Measurements from ENCODE around the gene SLC37A3.
"Not testable (repeated sequence)": the region's sequence is repeated elsewhere in the genome, so short reads cannot be mapped to it uniquely, and the experiment has no call there.

Gene SLC37A3

DNA sequence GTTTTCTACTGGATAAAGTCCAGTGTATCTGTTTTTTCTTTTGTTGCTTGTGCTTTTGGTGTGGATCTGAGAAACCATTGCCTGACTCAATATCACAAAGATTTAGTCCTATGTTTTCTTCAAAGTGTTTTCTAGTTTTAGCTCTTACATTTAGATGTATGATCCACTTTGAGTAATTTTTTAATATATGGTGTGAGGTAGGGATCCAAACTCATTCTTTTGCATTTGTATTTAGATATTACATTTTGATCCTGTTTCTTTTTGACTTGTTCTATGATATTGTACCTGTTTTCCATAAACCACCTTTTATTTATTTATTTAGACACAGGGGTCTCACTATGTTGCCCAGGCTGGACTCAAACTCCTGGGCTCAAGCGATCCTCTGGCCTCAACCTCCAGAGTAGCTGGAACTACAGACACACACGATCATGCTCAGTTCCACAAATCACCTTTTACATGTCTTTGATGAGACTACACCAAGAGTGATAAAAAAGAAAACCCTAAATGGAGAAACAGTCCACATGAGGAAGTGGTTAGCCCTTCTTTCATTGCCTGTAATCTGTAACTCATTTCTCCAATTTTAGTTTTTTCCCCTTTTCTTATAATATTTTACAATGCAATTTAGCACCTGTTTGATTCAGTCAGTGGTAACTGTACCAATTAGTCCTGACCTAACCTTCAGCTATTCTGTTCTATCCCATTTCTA is 86.0 kb downstream of the SLC37A3 start:
- no peak for DNase-seq (ENCODE audit: low read depth)

DNA sequence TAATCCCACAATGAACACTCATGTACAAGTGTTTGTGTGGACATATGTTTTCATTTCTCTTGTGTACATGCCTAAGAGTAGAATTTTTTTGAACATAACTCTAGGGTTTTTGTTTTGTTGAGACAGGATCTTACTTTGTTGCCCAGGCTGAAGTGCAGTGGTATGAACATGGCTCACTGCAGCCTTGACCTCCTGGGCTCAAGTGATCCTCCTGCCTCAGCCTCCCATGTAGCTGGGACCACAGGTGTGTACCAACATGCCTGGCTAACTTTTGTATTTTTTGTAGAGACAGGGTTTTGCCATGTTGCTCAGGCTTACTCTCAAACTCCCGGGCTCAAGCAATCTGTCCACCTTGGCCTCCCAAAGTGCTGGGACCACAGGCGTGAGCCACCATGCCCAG is 87.2 kb downstream of the SLC37A3 start:
- DNase-seq (ENCODE audit: low read depth): not testable (repeated sequence)

DNA sequence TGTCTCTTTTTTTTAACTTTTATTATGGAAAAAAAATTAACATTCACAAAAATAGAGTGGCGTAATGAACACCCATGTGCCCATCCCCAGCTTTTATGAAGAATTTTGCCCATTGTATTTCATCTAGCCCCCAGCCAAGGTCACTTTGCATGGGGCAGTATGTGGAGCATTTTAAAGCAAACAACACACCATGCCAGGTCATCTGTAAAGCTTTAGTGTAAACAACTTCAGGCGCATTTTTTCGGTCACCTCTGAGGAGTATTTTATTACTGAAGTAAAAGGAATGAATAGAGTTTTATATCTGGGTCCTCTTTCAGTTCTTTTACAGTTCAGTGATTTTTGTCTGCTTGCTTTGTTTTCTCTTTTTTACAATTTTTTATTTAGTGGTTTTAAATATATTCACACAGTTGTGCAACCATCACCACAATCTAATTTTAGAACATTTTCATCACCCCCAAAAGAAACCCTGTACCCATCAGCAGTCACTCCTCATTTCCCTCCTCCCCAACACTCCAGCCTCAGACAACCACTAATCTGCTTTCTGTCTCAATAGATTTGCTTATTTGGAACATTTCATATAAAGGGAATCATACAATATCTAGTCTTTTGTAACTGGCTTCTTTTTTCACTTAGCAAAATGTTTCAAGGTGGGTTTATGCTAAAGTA is 87.9 kb downstream of the SLC37A3 start:
- DNase-seq (ENCODE audit: low read depth): no peak

DNA sequence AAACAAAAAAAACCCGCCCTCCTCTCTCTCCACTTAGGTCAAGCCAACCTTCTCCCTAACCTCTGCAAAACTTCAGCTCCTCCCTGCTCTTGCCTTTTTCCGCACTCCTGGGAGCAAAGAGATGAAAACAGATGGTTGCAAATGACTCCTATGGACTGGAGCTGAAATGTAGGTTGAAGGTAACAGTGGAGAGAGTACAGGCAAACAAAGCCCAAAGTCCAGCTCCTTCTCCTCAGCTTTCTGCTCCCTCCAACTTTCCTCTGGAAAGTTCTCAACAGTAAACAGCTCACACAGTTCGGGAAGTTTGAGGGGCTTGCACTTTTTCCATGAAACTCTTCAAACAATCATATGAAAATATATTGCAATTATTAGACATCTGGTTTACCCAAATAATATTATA is 90.3 kb downstream of the SLC37A3 start:
- DNase-seq (ENCODE audit: low read depth): no peak

DNA sequence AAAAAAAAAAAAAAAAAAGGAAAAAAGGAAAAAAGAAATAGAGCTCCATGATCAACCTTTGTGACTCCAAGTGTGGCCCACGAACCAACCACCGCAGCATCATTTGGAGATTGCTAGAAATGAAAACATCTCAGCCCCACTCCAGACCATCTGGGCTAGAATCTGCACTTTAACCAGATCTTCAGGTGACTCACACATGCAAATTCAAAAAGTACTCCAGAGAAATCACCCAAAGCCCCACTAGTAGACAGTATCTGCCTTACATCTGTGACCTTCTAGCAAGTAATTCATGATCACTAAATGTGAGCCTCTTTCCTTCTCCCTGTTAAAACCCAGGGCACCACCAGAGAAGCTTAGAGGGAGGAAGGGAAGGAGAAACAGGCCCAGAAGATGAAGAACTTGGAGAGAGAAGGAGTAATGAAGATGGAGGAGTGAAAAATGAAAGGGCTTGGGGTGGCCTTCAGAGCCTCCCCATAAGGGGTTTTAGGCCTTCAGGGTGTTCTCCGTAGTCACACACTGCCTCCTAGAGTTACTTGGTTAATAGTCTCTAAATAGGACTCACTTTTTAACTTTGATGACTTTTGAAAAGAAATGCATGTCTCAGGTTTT is 94.0 kb downstream of the SLC37A3 start:
- no peak for DNase-seq (ENCODE audit: low read depth)

DNA sequence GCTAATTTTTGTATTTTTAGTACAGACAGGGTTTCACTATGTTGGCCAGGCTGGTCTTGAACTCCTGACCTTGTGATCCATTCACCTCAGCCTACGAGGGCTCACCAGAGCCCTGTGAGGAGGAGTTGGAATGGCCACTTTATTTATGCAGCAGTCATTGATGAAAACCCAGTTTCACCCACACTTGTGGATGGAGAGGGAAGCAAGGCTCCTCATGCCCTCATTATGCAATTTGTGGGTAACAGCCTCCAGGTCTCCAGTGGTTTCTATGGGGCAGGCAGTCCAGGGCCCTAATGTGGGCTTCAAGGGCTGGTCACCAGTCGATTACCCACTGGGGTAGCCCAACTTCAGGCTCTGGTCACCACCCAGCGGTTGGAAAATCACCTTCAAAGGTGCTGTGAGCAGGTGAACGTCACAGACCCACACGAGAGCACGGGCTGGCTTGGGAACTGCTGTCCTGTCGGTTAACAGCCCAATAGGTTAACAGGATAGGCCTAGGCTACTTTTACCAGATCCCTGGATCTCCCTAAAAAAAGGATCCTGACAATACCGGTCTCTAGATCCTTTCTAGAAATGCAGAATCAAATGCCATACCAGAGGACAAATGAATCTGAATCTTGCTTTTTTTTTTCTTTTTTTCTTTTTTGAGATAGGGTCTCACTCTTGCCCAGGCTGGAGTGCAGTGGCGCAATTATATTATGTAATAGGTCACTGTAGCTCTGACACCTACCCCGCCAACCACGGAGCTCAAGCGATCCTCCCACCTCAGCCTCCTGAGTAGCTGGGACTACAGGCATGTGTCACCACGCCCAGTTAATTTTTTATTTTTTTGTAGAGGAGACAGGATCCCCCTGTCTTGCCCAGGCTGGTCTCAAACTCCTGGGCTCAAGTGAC is 97.8 kb downstream of the SLC37A3 start:
- DNase-seq (ENCODE audit: low read depth): no peak

DNA sequence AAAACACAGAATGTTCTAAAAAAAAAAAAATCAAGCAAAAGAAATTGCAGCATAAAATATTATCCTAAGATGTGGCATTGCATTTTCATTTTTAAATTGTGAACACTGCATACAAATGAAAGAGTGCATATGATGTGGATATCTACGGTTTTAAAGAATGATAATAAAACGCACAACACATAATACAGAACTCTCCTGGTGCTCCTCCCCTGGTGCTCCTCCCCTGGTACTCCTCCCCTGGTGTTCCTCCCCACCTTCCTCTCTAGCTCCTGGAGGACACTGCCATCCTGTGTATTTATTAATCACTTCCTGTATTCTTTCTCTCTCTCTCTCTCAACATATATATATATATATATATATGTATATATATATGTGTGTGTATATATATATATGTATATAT is 100.1 kb downstream of the SLC37A3 start:
- DNase-seq (ENCODE audit: low read depth): no peak

DNA sequence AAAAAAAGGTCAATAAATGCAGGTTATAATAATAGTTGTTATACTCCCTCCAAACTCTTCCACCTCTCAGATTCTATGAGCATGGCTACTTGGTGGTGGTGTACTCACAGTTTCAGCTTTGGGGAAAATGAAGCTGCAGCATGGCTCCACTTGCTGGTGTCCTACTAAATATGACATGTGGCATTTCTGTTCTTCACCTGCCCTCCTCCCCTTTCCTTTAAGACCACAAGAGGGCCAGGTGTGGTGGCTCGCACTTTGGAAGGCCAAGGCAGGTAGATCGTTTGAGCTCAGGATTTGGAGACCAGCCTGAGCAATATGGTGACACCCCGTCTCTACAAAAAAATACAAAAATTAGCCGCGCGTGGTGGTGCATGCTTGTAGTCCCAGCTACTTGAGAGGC is 101.1 kb downstream of the SLC37A3 start:
- no peak for DNase-seq (ENCODE audit: low read depth)

DNA sequence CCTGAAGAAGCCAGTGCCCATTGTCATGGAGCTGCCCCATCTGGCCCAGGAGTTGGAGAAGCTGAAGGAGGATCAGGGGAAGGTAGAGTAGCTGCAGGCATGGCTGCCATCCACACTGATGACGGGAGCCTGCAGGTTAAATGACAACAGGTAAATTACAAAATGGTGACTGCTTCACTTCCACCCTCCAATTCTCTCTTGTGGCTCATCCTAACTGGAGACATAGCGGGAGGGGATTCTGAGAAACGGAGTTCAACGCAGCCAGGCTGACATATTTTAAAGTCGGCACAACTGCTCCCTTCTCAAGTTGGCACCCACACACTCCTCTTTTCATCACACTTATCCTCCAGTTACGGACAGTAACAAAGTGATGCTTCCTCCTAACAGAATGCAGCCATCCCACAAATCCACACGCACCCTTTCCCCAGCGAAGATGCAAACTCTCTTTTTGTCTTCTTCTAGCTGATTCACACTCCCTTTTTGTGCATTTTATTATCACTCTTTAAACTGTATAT is 103.0 kb downstream of the SLC37A3 start:
- DNase-seq (ENCODE audit: low read depth): no peak

DNA sequence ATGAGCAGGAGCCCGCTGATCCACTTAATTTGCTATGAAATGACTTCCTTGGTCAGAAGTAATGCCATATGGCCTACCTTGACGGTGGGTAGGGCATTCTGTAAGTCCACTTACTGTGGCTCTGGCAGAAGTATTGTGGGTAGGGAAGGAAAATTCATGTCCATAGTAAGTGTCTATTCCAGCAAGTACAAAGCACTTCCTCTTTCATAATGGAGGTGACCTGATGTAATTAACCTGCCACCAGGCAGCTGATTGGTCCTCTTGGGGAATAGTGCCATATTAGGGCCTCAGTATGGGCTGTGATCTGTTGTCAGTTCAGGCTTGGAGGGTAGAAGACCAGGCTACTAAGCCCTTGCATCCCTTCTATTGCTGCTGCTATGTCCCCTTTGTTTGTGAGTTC is 103.9 kb downstream of the SLC37A3 start:
- DNase-seq (ENCODE audit: low read depth): no peak

DNA sequence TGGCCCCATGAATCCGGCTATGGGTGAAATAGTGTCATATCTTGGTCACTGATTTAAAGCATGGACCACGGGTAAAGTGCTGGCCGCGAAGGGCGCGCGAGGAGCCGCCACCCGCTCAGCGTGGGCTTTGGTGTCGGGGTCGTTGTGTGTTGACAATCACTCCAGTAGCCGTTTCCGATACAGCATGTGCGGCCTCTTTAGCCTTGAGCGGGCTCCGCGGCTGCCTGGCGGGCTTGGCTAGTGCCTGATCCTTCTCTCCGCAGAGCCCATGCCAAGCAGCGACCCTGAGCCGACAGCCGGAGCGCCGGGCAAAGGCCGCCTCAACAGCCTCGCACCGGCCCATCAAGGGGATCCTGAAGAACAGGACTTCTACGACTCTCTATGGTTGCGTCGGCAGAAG is 105.9 kb downstream of the SLC37A3 start:
- DNase-seq (ENCODE audit: low read depth): no peak

DNA sequence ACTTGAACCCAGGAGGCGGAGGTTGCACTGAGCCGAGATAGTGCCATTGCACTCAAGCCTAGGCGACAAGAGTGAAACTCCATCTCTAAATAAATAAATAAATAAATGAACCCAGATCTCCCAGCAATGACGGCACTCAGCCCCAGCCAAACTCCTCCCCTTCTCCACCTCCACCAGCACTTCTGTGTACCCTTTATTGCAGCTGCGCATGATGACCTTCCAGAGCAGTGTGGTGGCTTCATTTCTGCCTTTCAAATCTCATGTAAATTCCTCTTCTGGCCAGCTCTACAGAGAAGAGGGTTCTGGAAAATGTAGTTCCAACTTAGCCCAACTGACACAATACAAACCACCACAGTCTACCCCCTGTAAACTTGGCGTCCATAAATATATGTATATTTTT is 108.5 kb downstream of the SLC37A3 start:
- DNase-seq (ENCODE audit: low read depth): no peak

DNA sequence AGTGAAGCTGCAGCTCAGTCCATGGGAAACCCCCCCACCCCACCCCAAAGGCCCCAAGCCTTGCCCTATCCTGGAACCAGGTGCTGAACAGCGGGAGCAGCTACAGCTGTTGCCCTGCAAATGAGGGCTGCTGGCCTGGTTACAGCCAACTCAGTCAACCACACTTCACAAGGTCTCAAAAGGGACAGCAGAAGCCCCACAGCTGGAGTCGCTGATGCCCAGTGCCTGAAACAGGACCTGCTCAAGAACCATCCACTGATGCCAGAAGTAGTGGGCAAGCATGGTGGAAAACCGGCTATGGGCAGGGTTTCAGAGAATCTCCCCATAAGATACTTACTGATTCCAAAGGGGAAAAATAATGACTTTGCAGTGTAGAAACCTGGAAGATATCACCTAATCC is 110.3 kb downstream of the SLC37A3 start:
- DNase-seq (ENCODE audit: low read depth): no peak

DNA sequence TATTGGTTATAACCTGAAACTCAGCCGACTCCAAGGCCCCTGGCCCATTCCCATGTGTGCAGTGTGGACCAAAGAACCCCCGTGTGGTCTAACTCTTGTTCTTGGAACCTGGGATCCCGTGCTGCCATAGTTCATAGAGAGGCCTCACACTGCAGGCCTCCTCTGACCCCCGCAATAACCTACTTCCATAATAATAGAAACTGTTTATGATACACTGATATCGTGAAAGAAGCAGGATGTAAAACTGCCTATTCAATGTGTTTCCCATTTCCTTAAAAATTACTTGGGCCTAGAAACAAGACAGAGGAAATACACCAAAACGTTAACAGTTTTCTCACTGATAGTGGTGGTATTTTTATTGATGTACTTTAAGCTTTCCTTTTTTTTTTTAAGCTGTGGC is 112.4 kb downstream of the SLC37A3 start:
- DNase-seq (ENCODE audit: low read depth): no peak

DNA sequence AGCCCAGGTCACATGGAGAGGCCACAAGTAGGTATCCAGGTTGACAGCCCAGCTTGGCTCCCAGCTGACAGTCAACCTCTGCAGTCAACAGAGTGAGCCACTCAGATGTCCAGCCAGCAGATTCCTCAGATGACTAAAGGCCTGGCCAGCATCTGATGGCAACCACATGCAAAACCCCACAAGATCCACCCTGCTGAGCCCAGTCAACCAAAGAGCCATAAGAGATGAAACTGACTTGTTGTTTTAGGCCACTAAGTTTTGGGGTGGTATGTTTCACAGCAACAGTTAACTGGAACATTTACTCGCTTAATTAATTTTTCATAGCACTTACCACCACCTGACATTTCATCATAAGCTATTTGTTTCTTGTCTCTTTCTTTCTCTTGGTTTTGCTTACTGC is 114.3 kb downstream of the SLC37A3 start:
- DNase-seq (ENCODE audit: low read depth): no peak

Data from non-pigmented ciliary epithelial cell (primary cell).